H4 (cell line): ENCODE measurements around the gene PANX3. TPM values are rescaled to one million over a fixed set of nuclear protein-coding genes. Genes with fewer than 3 reads are reported as not detected.
A peak's percentile ranks its signal among the peaks of the same experiment; 100 is the strongest.
"Not testable (repeated sequence)": the region's sequence is repeated elsewhere in the genome, so short reads cannot be mapped to it uniquely, and the experiment has no call there.

Experiments
- DNase-seq: peaks from one replicate; pipeline ENCODE4 v3.0.0-alpha.2; 2015; ENCODE audit warnings: low spot score
- total RNA-seq: library from RNA; depleted of rRNA; stranded (reverse); fragments of >200 nt; shearing (Covaris generic); gene quantifications from 2 replicates; pipeline ENCODE4 v1.2.3, GENCODE V29; 2014; rRNA removed

PANX3 gene, protein sequence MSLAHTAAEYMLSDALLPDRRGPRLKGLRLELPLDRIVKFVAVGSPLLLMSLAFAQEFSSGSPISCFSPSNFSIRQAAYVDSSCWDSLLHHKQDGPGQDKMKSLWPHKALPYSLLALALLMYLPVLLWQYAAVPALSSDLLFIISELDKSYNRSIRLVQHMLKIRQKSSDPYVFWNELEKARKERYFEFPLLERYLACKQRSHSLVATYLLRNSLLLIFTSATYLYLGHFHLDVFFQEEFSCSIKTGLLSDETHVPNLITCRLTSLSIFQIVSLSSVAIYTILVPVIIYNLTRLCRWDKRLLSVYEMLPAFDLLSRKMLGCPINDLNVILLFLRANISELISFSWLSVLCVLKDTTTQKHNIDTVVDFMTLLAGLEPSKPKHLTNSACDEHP
- not detected in 2 replicates for total RNA-seq

DNA sequence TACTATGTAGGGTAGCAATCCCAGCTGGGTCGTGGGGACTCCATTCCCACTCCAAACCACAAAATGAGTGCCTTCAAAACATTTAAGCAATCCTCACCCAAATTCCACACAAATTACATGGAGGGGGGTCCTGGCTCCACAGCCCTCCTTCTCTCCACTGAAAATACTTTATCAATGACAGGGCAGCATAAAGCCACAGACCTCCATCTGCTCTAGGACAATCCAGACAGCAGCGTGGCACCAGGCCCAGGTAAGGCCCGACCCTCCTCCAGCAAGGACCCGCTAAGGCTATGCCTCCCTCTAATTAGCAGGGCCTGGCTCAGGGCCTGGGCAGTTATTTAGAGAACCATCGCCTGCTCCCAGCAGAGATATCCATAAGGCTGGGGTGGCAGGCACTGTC lies at the start of gene PANX3:
PANX3 (plus strand) TSS at position 365 of the 400 bp plus-strand sequence. CDS start 129 bp downstream, outside the sequence.
- no peak for DNase-seq

DNA sequence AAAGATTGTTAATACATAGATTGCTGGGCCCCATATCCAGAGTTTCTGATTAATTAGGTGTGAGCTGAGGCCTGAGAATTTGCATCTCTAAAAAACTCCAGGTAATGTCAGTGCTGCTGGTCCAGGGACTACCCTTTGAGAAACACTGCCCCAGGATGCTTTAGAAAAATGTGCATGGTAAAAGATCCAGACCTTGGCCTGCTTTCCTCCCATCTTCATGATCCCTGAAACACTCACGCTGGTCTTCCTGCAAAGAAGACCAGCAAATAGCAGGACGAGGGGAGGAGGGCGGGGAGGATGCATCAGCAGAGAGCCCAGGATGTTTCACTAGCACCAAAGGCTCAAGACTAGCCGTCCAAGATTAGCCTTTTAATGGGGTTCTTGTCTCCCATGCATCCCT lies 41.5 kb upstream of the PANX3 start, which contains the start of gene OR8A1:
OR8A1 (plus strand) TSS at position 301 of the 400 bp plus-strand sequence. CDS start 123 bp downstream, outside the sequence.
- no peak for DNase-seq

DNA sequence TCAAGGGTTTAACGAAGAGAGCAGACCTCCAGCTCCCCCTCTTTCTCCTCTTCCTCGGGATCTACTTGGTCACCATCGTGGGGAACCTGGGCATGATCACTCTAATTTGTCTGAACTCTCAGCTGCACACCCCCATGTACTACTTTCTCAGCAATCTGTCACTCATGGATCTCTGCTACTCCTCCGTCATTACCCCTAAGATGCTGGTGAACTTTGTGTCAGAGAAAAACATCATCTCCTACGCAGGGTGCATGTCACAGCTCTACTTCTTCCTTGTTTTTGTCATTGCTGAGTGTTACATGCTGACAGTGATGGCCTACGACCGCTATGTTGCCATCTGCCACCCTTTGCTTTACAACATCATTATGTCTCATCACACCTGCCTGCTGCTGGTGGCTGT lies 41.1 kb upstream of the PANX3 start:
- DNase-seq: no peak

DNA sequence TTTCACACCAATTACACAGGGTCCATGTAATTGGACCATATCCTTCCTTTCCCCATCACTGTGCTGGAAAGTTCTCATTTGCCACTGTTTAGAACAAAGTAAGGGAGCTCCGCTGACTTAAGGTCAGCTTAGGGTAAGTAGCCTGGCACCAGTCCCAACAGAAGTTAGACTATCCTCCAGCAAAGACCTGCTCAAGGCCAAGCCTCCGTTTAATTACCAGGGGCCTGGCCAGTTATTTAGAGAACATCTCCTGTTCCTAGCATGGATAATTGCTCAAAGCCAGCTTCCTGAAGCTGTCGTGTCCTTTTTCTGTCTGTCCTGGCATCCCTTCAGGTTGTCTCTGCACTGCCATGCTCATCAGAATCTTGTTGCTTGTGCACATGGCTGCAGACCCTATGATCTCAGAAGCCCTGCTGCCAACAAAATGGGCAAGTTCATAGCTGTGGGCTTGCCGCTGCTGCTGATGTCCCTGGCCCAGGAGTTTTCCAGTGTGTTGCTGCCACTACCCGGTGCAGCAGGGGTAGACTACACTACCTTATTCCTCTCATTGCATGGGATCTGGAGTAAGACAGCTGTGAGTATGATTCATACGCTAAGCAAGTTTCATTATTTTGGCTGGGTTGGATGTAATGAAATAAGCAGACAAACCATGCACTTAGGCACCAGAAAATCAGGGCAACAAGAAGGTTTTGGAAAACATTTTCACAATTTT lies 33.4 kb upstream of the PANX3 start:
- no peak for DNase-seq

DNA sequence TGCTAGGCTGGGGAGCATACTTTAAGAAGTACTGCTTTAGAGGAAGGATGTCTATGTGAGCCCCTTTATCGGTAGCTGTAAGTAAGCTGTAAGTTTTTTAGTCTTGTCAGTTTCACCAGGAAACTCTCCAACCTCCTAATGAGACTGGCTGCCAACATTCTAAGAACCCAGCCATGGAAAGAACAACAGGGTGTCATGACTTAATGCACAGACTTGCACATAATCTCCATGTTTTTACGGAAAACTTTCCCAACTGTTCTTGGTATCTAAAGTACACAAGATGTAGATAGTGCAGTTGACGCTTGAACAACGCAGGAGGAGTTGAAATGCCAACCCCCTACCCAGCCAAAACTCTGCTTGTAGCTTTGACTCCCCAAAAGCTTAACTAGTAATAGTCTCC lies 32.5 kb upstream of the PANX3 start:
- DNase-seq: no peak

DNA sequence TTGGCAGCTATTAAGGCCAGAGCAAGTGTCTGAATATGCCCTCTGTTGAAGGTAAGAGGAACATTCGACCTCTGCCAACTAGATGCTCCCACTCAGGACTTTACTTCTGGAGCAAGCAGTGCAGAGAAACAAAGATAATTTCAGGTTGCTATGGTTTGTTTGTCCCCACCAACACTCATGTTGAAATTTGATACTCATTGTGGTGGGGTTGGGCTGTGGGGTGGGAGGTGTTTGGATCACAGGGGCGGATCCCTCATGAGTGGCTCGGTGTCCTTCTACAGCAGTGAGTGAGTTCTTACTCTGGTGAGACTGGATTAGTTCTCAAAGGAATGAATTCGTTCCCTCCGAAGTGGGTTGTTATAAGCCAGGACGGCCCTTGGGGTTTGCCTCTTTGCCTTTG lies 29.4 kb upstream of the PANX3 start:
- DNase-seq: no peak

DNA sequence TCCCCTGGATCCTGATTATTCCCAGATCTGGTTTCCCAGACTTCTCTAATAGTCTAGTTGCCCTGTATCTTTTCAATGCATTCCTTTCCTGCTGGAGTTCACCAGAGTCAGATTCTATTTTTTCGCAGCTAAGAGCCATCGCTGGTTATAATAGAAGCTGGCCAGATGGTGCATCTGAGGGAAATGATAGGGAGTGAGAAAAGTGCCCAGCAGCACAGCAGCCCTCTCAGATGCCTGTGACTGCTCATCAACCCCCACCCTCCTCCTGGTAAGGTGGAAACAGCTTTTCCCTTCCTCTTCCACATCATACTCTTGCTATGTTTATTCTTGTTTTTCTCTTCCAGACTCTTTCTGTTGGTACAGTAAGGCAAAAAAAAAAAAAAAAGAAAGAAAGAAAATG lies 28.7 kb upstream of the PANX3 start:
- DNase-seq: no peak

DNA sequence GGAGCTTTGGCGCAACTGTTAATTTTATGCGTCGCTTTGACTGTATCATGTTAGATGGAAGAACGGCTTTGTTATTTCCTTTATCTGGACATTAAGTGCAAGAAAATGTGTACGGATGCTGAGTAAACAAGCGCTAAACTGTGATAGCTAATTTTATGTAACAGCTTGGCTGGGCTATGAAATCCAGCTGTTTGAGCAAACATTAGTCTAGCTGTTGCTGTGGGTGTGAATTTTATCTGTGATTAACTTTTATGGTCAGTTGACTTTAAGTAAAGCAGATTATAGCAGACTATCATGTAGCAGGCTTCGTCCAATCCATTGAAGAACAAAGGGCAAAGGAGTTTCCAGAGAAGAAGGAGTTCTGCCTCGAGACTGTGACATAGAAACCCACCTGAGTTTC lies 27.4 kb upstream of the PANX3 start:
- no peak for DNase-seq

DNA sequence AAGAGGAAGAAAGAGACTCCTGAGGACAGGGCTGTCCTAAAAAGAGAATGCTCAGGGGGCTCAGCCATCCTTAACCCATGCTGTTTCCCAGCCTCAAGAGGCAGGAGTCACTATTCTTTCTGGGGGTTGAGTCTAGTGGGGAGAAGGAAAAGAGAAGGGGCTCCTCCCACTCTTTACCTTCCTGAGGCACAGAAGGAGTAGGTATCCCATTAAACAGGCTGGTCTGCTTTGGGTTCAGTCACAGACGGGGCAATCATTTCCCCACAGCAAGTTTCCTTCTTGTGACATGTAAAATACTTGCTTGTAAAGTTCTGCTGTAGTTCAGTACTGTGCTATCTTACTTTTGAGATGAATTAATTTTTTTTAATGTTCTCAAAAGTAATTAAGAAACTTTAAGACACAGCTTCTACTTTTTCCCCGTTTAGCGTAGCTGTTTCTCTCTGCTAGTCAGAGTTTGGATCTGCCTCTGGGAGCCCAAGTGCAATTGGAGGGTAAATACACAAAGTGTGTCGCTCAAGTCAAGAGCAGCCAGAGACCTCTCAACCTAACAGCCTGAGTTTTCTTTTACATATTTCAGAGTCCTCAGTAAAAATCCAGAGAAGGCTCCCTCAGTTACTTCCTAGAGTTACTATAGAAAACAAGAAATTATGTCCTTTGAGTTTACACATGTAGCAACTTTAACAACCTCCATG lies 26.4 kb upstream of the PANX3 start:
- DNase-seq: no peak

DNA sequence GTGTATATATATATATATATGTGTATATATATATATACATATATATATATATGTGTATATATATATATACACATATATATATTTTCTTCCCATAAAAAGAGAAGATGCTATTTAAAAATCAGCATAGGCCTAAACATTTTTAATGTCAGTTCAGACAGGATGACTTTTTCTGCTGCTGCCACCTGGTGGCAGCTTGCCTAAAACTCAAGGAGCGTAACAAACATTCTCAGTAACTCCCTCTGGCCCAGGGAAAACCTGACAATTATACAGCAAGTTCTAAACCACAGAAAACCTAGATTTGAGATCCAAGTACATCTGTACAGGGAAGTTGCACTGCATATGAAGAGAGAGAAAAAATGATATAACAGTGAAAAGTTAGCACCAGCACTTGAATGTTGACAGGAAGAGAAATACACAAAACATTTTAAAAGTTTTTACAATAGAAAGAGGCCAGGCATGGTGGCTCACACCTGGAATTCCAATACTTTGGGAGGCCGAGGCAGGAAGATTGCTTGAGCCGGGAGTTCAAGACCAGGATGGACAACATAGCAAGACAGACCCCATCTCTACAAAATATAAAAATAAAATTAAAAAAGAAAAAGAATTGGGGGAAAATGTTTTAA lies 24.9 kb upstream of the PANX3 start:
- peak; percentile 49 for DNase-seq

DNA sequence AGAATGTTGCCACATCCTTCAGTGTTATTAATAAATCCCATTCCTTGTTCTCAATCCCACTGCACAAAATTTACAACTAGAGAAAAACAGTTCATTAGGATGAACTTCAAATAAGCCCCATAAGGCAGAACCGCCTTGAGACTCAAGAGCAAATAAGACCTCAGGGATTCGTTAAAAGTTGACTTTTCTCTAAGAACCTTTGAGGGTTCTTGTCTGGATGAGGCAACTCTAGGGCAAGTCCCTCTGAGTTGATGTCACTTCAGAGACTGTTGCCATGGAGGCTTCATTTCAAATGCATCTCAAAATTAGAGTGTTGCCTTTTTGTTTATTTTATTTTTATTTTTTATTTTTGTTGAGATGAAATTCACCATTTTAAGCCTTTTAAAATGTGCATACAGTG lies 19.8 kb upstream of the PANX3 start:
- no peak for DNase-seq

DNA sequence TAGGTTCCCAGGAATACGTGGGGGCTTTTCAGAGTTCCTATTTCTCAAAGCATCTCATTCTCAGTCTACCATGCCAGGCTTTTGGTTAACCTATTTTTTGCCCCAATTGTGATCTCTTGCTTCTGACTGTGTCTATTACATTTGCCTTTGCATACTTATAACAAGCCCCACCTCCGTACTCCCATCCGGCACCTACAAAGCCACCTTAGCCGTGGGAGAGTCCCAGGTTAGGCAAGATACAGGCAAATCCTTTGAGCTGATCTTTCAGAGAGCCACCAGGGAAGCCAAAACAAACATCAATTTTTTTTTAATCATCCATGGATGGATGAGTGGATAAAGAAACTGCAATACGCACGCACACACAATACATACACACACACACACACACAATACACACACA lies 18.6 kb upstream of the PANX3 start:
- no peak for DNase-seq

DNA sequence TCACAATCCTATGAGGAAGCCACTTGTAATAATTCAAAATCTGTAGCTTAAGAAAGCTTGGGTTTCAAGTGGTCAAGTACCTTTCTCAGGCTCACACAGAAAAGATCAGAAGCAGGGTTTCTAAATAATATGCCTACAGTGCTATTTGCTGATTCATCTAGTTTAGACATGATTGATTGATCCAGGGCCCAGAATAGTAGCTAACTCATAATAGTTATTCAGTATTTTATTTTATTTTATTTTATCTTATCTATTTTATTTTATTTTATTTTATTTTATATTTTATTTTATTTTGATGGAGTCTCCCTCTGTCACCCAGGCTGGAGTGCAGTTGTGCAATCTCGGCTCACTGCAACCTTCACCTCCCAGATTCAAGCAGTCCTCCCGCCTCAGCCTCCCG lies 15.9 kb upstream of the PANX3 start:
- DNase-seq: no peak

DNA sequence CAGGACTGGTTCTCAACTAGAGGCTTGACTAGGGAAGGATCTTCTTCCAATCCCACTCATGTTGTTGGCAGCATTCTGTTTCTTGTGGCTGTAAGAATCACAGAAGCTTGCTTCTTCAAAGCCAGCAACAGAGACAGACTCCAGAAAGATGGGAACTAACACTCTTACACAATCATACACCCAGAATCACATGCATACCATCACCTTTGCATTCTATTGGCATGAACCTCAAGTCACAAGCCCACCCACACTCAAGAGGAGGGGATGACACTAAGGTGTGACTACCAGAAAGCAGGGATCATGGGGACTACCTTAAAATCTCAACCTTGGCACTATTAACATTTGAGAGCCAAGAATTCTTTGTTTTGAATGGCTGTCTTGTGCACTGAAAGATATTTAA lies 13.6 kb upstream of the PANX3 start:
- DNase-seq: no peak

DNA sequence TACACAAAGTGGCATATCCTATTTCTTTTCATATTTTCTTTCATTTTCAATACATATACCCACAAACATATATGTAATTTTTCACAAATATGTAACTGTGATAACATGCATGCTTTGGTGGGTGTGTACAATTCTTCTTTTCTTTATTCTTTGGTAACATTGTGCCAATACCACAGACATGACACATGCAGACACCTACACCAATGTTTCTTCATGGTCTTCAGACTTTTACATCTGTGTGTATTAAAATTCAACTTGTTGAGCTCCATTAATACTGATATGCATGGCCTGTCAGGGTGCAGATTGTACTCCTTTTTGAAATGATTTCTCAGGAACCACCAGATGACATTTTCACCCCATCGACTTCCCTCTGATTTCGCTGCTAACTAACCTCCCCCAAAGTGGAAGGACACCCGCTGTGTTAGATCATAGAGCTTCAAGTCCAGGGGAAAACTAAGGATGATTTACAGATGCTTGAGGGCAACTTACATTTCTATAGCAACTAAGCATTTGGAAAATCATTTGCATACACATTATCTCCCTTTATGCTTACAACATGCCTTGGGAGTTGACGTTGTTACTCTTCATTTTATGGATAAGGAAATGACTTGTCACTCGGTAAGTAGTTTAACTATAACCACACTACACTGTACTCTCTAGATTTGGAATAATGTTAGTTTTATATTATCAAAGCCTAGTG lies 10.5 kb upstream of the PANX3 start:
- no peak for DNase-seq

DNA sequence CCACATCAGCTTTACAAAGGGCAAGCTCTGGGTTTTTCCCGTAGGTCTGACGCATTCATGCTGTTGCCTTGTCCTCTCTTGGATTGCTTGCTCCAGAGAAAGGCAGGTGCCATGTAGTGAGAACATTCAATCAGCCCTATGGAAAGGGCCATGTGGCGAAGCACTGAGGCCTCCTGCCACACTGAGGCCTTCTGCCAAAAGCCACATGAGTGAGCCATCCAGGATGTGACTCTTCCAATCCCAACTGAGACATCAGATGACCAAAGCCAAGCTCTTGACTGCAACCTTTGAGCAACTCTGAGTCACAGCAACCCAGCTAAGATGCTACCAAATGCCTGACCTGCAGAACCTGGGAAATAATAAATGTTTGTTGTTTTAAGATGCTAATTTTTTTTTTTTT lies 9.0 kb upstream of the PANX3 start:
- no peak for DNase-seq

DNA sequence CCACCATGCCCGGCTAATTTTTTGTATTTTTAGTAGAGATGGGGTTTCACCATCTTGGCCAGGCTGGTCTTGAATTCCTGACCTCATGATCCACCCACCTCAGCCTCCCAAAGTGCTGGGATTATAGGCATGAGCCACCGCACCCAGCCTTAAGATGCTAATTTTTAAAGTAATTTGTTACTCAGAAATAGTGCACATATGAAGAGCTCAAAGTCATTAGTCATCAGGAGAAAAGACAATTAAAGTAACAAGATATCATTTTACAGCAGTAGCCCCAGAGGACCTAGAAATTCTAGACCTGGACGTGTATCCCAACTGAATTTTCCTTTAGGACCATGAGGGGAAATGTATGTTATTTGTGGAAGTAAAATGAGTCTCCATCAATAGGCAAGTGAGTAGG lies 8.5 kb upstream of the PANX3 start:
- not testable (repeated sequence) for DNase-seq

DNA sequence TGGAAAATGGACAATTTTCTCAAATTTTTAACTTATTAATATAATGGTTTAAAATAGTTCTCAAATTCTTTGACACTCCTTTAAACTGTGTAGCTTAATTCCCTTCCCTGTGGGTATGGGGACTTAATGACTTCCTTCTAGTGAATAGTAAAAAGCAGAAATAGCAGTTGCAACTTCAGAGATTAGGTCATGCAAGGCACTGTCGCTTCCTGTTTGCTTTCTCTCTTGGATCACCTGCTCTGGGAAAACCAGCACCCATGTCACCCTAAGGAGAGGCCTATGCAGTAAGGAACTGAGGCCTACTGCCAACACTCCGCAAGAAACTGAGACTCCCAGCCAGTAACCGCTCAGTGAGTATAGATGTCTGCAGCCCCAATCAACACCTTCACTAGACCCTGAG lies 5.5 kb upstream of the PANX3 start:
- no peak for DNase-seq

DNA sequence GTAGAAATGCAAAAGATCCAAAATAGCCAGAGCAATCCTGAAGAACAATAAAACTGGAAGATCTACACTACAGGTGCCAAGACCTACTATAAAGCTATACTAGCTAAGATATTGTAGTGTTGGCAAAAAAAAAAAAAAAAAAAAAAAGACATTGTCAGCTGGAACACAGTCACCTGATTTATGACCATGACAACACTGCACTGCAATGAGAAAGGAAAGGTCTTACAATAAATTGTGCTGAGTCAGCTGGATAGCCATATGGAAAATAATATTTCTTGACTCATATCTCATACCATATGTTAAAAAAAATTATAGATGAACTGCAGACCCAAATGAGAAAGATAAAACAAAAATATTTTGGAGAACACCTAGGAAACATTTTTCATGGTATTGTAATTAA lies 3.1 kb upstream of the PANX3 start:
- DNase-seq: no peak

DNA sequence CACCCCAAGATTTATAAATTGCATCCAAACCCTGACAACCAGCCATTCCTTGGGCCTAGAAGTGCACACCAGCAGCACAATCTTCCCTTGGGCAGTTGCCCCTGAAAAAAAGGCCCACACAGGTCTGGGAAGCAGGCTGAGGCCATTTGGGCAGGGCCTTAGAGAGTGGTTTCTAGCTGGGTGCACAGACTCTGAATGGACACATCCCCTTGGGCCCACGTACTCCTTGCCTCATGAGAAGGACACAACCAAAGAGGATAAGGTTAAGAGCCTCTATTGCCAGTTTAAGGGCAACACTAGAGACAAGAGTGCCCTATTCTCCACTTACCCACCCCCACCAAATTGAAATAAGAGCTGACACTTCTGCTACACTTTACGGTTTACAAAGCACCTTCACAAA lies 933 bp upstream of the PANX3 start:
- no peak for DNase-seq

DNA sequence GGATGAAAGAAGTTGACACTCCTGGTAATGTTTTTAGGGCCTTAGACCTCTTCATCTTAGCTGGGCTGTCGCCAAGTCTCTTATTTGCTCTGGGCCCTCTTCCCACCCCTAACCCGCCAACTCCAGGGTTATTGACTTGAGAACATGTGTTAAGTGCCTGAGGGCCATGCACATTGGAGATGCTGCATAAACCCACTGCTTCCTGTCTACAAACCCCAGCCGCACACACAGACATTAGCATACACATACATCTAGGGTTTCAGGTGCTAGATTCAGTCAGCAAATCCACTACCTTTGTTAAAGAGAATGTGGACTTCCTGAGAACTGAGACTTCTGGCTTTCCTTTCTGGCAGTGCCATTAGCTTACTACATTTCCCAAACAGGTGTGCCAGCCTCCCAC lies 817 bp downstream of the PANX3 start:
- no peak for DNase-seq
